ENCODE data around the gene ACBD4.

The ACBD4 gene

GRCh38 chr17:45104029-45104428 is 31.5 kb upstream of the ACBD4 start:
- no peak overlapping the region for H3K9ac ChIP-seq (ENCODE audit: low read depth in 1 of 2, low read length in 2 of 2)

GRCh38 chr17:45104497-45104896 is 31.0 kb upstream of the ACBD4 start:
- H3K27me3 ChIP-seq (ENCODE audit: control insufficient read depth in 2 of 2, insufficient read depth in 2 of 2, low read length in 2 of 2): no peaks in the 10 kb centered on the region
- H3K9me3 ChIP-seq (ENCODE audit: control insufficient read depth in 2 of 2, low read length in 2 of 2): no peaks in the 10 kb centered on the region
- H3K9ac ChIP-seq (ENCODE audit: low read depth in 1 of 2, low read length in 2 of 2): no peak overlapping the region
- H3K4me1 ChIP-seq (ENCODE audit: control insufficient read depth in 2 of 2, insufficient read depth in 2 of 2, low read length in 2 of 2): no peaks in the 10 kb centered on the region
- H3K4me3 ChIP-seq (ENCODE audit: low read length in 2 of 2): no peak overlapping the region
- peaks cover 47 to 79% of the 10 kb centered on the region in 2 donors for H3K36me3 ChIP-seq (ENCODE audit: control insufficient read depth in 2 of 2, insufficient read depth in 2 of 2, low read length in 2 of 2)
- no peak overlapping the region for H3K27ac ChIP-seq (ENCODE audit: low read depth in 2 of 2, low read length in 2 of 2)

More at GRCh38 chr17:45104029-45104428, 31.5 kb upstream of the ACBD4 start:
- Histone ChIP-seq H3K36me3 (ENCODE audit: control insufficient read depth in 2 of 2, insufficient read depth in 2 of 2, low read length in 2 of 2) (peaks cover 47 to 79% of the 10 kb centered on the region in 2 donors), H3K4me3 (ENCODE audit: low read length in 2 of 2) (no peak overlapping the region), H3K4me1 (ENCODE audit: control insufficient read depth in 2 of 2, insufficient read depth in 2 of 2, low read length in 2 of 2) (peaks cover 0 to under 1% of the 10 kb centered on the region in 2 donors), H3K27ac (ENCODE audit: low read depth in 2 of 2, low read length in 2 of 2) (no peak overlapping the region), H3K27me3 (ENCODE audit: control insufficient read depth in 2 of 2, insufficient read depth in 2 of 2, low read length in 2 of 2) (no peaks in the 10 kb centered on the region), H3K9me3 (ENCODE audit: control insufficient read depth in 2 of 2, low read length in 2 of 2) (no peaks in the 10 kb centered on the region)

GRCh38 chr17:45104907-45105624 is 30.4 kb upstream of the ACBD4 start:
- Histone ChIP-seq H3K9me3 (ENCODE audit: control insufficient read depth in 2 of 2, low read length in 2 of 2) (no peaks in the 10 kb centered on the region), H3K4me3 (ENCODE audit: low read length in 2 of 2) (no peak overlapping the region), H3K4me1 (ENCODE audit: control insufficient read depth in 2 of 2, insufficient read depth in 2 of 2, low read length in 2 of 2) (no peaks in the 10 kb centered on the region), H3K27ac (ENCODE audit: low read depth in 2 of 2, low read length in 2 of 2) (no peak overlapping the region), H3K9ac (ENCODE audit: low read depth in 1 of 2, low read length in 2 of 2) (no peak overlapping the region), H3K27me3 (ENCODE audit: control insufficient read depth in 2 of 2, insufficient read depth in 2 of 2, low read length in 2 of 2) (no peaks in the 10 kb centered on the region), H3K36me3 (ENCODE audit: control insufficient read depth in 2 of 2, insufficient read depth in 2 of 2, low read length in 2 of 2) (peaks cover 47 to 74% of the 10 kb centered on the region in 2 donors)

DNA sequence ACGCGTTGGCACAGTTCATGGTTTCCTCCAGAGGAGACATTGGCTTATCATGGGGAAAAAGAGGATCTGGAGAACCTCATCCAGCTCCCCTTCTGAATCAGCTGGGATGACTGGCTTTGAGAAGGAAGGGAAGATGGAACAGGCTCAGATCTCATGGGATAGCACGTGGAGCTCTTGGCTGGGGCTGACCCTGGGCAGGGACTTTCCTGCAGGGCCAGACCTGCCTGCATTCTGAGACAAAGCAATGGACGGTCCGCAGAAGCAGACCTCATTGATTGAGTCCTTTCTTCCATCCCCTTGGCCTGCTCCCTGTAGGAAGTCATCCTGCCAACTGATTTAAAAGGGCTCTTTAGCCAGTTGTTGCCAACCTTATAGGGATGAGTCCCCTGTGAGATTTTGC is 29.4 kb upstream of the ACBD4 start:
- peaks cover 0 to under 1% of the 10 kb centered on the region in 2 donors for H3K4me1 ChIP-seq (ENCODE audit: control insufficient read depth in 2 of 2, insufficient read depth in 2 of 2, low read length in 2 of 2)
- H3K36me3 ChIP-seq (ENCODE audit: control insufficient read depth in 2 of 2, insufficient read depth in 2 of 2, low read length in 2 of 2): peaks cover 47 to 74% of the 10 kb centered on the region in 2 donors
- no peaks in the 10 kb centered on the region for H3K9me3 ChIP-seq (ENCODE audit: control insufficient read depth in 2 of 2, low read length in 2 of 2)
- no peak overlapping the region for H3K4me3 ChIP-seq (ENCODE audit: low read length in 2 of 2)
- H3K27me3 ChIP-seq (ENCODE audit: control insufficient read depth in 2 of 2, insufficient read depth in 2 of 2, low read length in 2 of 2): no peaks in the 10 kb centered on the region
- no peak overlapping the region for H3K9ac ChIP-seq (ENCODE audit: low read depth in 1 of 2, low read length in 2 of 2)
- no peak overlapping the region for H3K27ac ChIP-seq (ENCODE audit: low read depth in 2 of 2, low read length in 2 of 2)

DNA sequence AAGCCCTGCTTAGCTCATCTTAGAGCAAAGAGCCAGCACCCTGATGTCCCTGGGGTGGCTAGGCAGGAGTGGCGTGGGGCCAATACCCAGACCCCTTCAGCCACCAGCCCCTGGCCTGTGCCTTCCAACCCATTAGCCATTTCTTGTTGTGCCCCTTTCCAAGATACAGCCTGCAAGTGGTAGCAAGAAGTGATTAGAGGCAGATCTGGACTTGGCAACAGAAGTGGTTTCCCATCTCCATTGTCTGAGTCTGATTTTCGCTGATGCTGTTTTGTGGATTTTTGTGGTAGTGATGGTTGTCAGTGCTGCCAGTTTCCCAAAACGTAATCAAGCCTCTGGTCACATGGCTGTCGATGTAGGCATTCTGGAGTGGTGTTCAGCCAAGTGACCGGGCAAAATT is 28.9 kb upstream of the ACBD4 start:
- peaks cover 45 to 72% of the 10 kb centered on the region in 2 donors for H3K36me3 ChIP-seq (ENCODE audit: control insufficient read depth in 2 of 2, insufficient read depth in 2 of 2, low read length in 2 of 2)
- H3K27me3 ChIP-seq (ENCODE audit: control insufficient read depth in 2 of 2, insufficient read depth in 2 of 2, low read length in 2 of 2): no peaks in the 10 kb centered on the region
- no peaks in the 10 kb centered on the region for H3K9me3 ChIP-seq (ENCODE audit: control insufficient read depth in 2 of 2, low read length in 2 of 2)
- H3K4me1 ChIP-seq (ENCODE audit: control insufficient read depth in 2 of 2, insufficient read depth in 2 of 2, low read length in 2 of 2): peaks cover 0 to 3% of the 10 kb centered on the region in 2 donors
- H3K27ac ChIP-seq (ENCODE audit: low read depth in 2 of 2, low read length in 2 of 2): no peak overlapping the region
- no peak overlapping the region for H3K9ac ChIP-seq (ENCODE audit: low read depth in 1 of 2, low read length in 2 of 2)
- H3K4me3 ChIP-seq (ENCODE audit: low read length in 2 of 2): no peak overlapping the region

GRCh38 chr17:45107293-45108010 is 28.0 kb upstream of the ACBD4 start:
- Histone ChIP-seq H3K4me1 (ENCODE audit: control insufficient read depth in 2 of 2, insufficient read depth in 2 of 2, low read length in 2 of 2) (peaks cover 0 to 3% of the 10 kb centered on the region in 2 donors), H3K27me3 (ENCODE audit: control insufficient read depth in 2 of 2, insufficient read depth in 2 of 2, low read length in 2 of 2) (no peaks in the 10 kb centered on the region), H3K27ac (ENCODE audit: low read depth in 2 of 2, low read length in 2 of 2) (no peak overlapping the region), H3K36me3 (ENCODE audit: control insufficient read depth in 2 of 2, insufficient read depth in 2 of 2, low read length in 2 of 2) (peaks cover 39 to 64% of the 10 kb centered on the region in 2 donors), H3K9ac (ENCODE audit: low read depth in 1 of 2, low read length in 2 of 2) (no peak overlapping the region), H3K9me3 (ENCODE audit: control insufficient read depth in 2 of 2, low read length in 2 of 2) (no peaks in the 10 kb centered on the region), H3K4me3 (ENCODE audit: low read length in 2 of 2) (no peak overlapping the region)

GRCh38 chr17:45108051-45108450 is 27.4 kb upstream of the ACBD4 start:
- H3K27ac ChIP-seq (ENCODE audit: low read depth in 2 of 2, low read length in 2 of 2): no peak overlapping the region
- no peaks in the 10 kb centered on the region for H3K9me3 ChIP-seq (ENCODE audit: control insufficient read depth in 2 of 2, low read length in 2 of 2)
- no peak overlapping the region for H3K4me3 ChIP-seq (ENCODE audit: low read length in 2 of 2)
- H3K4me1 ChIP-seq (ENCODE audit: control insufficient read depth in 2 of 2, insufficient read depth in 2 of 2, low read length in 2 of 2): peaks cover 0 to 3% of the 10 kb centered on the region in 2 donors
- H3K36me3 ChIP-seq (ENCODE audit: control insufficient read depth in 2 of 2, insufficient read depth in 2 of 2, low read length in 2 of 2): peaks cover 38 to 63% of the 10 kb centered on the region in 2 donors
- H3K9ac ChIP-seq (ENCODE audit: low read depth in 1 of 2, low read length in 2 of 2): no peak overlapping the region
- H3K27me3 ChIP-seq (ENCODE audit: control insufficient read depth in 2 of 2, insufficient read depth in 2 of 2, low read length in 2 of 2): no peaks in the 10 kb centered on the region

- Histone ChIP-seq H3K4me1 (ENCODE audit: control insufficient read depth in 2 of 2, insufficient read depth in 2 of 2, low read length in 2 of 2) (peaks cover 0 to 3% of the 10 kb centered on the region in 2 donors), H3K27ac (ENCODE audit: low read depth in 2 of 2, low read length in 2 of 2) (peak overlapping the region in 1 of 2 donors; percentile 9), H3K36me3 (ENCODE audit: control insufficient read depth in 2 of 2, insufficient read depth in 2 of 2, low read length in 2 of 2) (peaks cover 37 to 62% of the 10 kb centered on the region in 2 donors), H3K9me3 (ENCODE audit: control insufficient read depth in 2 of 2, low read length in 2 of 2) (no peaks in the 10 kb centered on the region), H3K9ac (ENCODE audit: low read depth in 1 of 2, low read length in 2 of 2) (no peak overlapping the region), H3K4me3 (ENCODE audit: low read length in 2 of 2) (no peak overlapping the region), H3K27me3 (ENCODE audit: control insufficient read depth in 2 of 2, insufficient read depth in 2 of 2, low read length in 2 of 2) (no peaks in the 10 kb centered on the region)
Observed at GRCh38 chr17:45108595-45109521, 26.6 kb upstream of the ACBD4 start.

- Histone ChIP-seq H3K9me3 (ENCODE audit: control insufficient read depth in 2 of 2, low read length in 2 of 2) (no peaks in the 10 kb centered on the region), H3K4me3 (ENCODE audit: low read length in 2 of 2) (no peak overlapping the region), H3K27ac (ENCODE audit: low read depth in 2 of 2, low read length in 2 of 2) (peak overlapping the region in 1 of 2 donors; percentile 32), H3K36me3 (ENCODE audit: control insufficient read depth in 2 of 2, insufficient read depth in 2 of 2, low read length in 2 of 2) (peaks cover 26 to 48% of the 10 kb centered on the region in 2 donors), H3K27me3 (ENCODE audit: control insufficient read depth in 2 of 2, insufficient read depth in 2 of 2, low read length in 2 of 2) (no peaks in the 10 kb centered on the region), H3K4me1 (ENCODE audit: control insufficient read depth in 2 of 2, insufficient read depth in 2 of 2, low read length in 2 of 2) (peaks cover 0 to 3% of the 10 kb centered on the region in 2 donors), H3K9ac (ENCODE audit: low read depth in 1 of 2, low read length in 2 of 2) (no peak overlapping the region)
Observed at GRCh38 chr17:45110676-45111611, 24.5 kb upstream of the ACBD4 start.

Measured in mucosa of rectum (tissue), 2 donors.